Esophagus (tissue), 2 donors: ENCODE data around the gene SLC6A20. TPM values are rescaled to one million over a fixed set of nuclear protein-coding genes. Genes with fewer than 3 reads are reported as not detected.
A peak's percentile ranks its signal among the peaks of the same experiment; 100 is the strongest.

ENCODE experiments used
- H3K27ac ChIP-seq, 2 donors: one replicate each; pipeline ENCODE4 v1.5.1; 2013; ENCODE audit warnings: low read depth in 2 of 2, mild to moderate bottlenecking in 2 of 2, inconsistent platforms in 1 of 2, low read length in 1 of 2, moderate library complexity in 1 of 2
- H3K27me3 ChIP-seq, 2 donors: one replicate each; pipeline ENCODE4 v1.6.1; 2013; ENCODE audit warnings: low read length in 2 of 2, control low read depth in 1 of 2, mild to moderate bottlenecking in 1 of 2; ENCODE audit not compliant: insufficient read depth in 2 of 2, control insufficient read depth in 1 of 2
- H3K36me3 ChIP-seq, 2 donors: one replicate each; pipeline ENCODE4 v1.6.1; 2013; ENCODE audit warnings: low read length in 1 of 2; ENCODE audit not compliant: control insufficient read depth in 2 of 2, insufficient read depth in 2 of 2
- H3K4me1 ChIP-seq, 2 donors: one replicate each; pipeline ENCODE4 v1.6.1; 2013; ENCODE audit warnings: low read length in 1 of 2; ENCODE audit not compliant: control insufficient read depth in 2 of 2, insufficient read depth in 2 of 2
- H3K4me3 ChIP-seq, 2 donors: one replicate each; pipeline ENCODE4 v1.5.1; 2013; ENCODE audit warnings: low read length in 2 of 2, mild to moderate bottlenecking in 2 of 2, low read depth in 1 of 2, moderate library complexity in 1 of 2
- H3K9me3 ChIP-seq, 2 donors: one replicate each; pipeline ENCODE4 v1.6.1; 2013; ENCODE audit warnings: mild to moderate bottlenecking in 2 of 2, low read depth in 1 of 2, low read length in 1 of 2, moderate library complexity in 1 of 2; ENCODE audit not compliant: control insufficient read depth in 2 of 2, insufficient read depth in 1 of 2
- WGBS, 2 donors: extraction: QIAGEN DNeasy Blood & Tissue Kit; methylation state at CpG; one replicate each; pipeline ENCODE4 v1.1.7; 2013; 5-methylcytosine and 5-hydroxymethylcytosine counted together
- polyA plus RNA-seq, 2 donors: library from polyadenylated mRNA; stranded (reverse); fragments of 200-250 nt; gene quantifications; one replicate each; pipeline ENCODE4 v1.2.3, GENCODE V29; 2013
- donor health status: healthy with polysubstance abuse.
- donor health status: Bipolar disorder and iron deficiency.

Gene SLC6A20
- polyA plus RNA-seq, 2 donors: 0.01 TPM; not detected in 1

DNA sequence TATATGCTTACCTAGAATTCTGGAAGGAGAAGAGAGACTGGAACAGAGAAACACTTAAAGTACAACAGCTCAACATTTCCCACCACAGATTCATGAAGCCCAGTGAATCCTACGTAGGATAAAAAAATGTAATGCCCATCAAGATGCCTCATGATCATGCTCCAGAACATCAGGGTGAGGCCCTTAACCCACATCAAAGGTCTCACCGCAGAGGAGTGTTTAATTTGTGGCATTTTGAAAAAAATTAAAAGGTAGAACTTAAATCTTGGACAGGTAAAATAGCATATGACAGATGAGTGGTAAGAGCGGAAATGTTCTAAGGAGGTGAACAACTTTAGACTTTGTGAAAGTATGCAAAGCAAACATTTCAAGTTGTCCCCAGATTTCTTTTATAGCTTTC is 9.7 kb upstream of the SLC6A20 start:
- Histone ChIP-seq H3K27ac (no peak overlapping the region), H3K4me1 (no peaks in the 10 kb centered on the region), H3K27me3 (no peaks in the 10 kb centered on the region), H3K36me3 (no peaks in the 10 kb centered on the region), H3K9me3 (no peaks in the 10 kb centered on the region), H3K4me3 (no peak overlapping the region)
- WGBS, 2 donors: 71 to 91% methylated on average over 3 of the region's 3 CpGs

- no peaks in the 10 kb centered on the region for H3K9me3 ChIP-seq
- WGBS, 2 donors: 92 to 93% methylated on average over 5 of the region's 5 CpGs
- no peaks in the 10 kb centered on the region for H3K36me3 ChIP-seq
- no peaks in the 10 kb centered on the region for H3K27me3 ChIP-seq
- no peak overlapping the region for H3K27ac ChIP-seq
- no peaks in the 10 kb centered on the region for H3K4me1 ChIP-seq
- H3K4me3 ChIP-seq: no peak overlapping the region
Measured at GRCh38 chr3:45803252-45803935, 7.1 kb upstream of the SLC6A20 start.

DNA sequence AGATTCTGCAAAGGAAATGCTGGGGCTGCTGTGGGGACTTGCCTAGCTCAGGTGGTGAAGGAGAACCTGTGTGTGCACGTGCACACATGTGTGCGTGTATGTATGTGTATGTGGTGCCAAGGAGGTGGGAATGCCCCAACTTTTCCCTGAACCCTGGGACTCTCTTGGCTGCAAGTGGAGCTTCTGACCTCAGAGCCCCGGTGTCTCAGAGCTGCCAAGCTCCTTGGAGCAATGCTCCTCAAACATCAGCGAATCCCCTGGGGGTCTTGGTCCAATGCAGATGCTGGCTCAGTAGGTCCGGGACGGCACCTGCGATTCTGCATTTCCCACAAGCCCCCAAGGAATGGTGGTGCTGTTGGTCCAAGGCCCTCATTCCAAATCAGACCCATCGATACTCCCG is 5.8 kb upstream of the SLC6A20 start:
- 83 to 90% methylated on average over 9 of the region's 9 CpGs for WGBS, 2 donors
- H3K36me3 ChIP-seq: no peaks in the 10 kb centered on the region
- peaks cover 0 to 2% of the 10 kb centered on the region in 2 donors for H3K27me3 ChIP-seq
- H3K9me3 ChIP-seq: no peaks in the 10 kb centered on the region
- H3K4me1 ChIP-seq: no peaks in the 10 kb centered on the region
- no peak overlapping the region for H3K4me3 ChIP-seq
- H3K27ac ChIP-seq: no peak overlapping the region

DNA sequence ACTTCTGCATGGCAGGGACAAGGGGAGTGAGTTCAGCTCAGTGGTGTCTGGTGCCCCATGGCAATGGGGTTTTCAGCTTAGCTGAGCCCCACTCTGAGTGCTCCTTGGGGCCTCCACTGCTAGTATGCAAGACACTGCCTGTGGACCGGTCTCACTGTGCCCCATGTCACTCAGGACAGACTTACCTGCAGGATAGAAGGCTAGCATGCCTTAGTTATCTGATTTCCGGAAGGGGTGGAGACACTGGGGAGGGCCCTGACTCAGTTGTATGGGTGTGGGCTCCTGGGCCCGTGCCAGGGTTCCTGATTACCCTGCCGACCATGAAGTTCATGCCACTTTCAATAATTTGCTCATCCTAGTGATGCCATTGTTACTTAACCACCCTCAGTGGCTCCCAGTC is 4.3 kb upstream of the SLC6A20 start:
- 63 to 72% methylated on average over 4 of the region's 4 CpGs for WGBS, 2 donors
- no peaks in the 10 kb centered on the region for H3K36me3 ChIP-seq
- peaks cover 0 to 5% of the 10 kb centered on the region in 2 donors for H3K9me3 ChIP-seq
- no peak overlapping the region for H3K27ac ChIP-seq
- H3K4me3 ChIP-seq: no peak overlapping the region
- peaks cover 0 to 8% of the 10 kb centered on the region in 2 donors for H3K27me3 ChIP-seq
- peaks cover 0 to 9% of the 10 kb centered on the region in 2 donors for H3K4me1 ChIP-seq

GRCh38 chr3:45799586-45799985 is 3.2 kb upstream of the SLC6A20 start:
- WGBS, 2 donors: 96 to 98% methylated on average over 2 of the region's 2 CpGs
- peaks cover 0 to 5% of the 10 kb centered on the region in 2 donors for H3K9me3 ChIP-seq
- H3K4me3 ChIP-seq: no peak overlapping the region
- H3K4me1 ChIP-seq: peaks cover 0 to 9% of the 10 kb centered on the region in 2 donors
- peaks cover 0 to 8% of the 10 kb centered on the region in 2 donors for H3K27me3 ChIP-seq
- H3K36me3 ChIP-seq: no peaks in the 10 kb centered on the region
- no peak overlapping the region for H3K27ac ChIP-seq

DNA sequence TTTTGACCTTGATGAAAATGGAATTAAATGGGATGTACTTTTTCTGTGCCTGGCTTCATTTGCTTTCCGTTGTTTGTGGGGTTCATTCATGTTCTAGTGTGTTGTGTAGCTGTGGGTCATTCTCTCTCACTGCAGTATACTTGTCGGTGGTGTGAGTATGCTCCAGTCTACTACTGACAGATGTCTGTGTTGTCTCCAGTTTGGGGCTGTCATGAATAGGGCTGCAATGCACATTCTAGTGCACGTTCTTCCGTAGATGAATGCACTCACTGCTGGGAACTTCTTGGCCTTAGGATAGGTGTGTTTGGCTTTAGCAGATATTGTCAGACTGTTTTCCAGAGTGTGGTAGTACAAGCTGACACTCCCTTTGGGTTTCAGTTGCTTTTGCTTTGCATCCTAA is 1.7 kb upstream of the SLC6A20 start:
- H3K27ac ChIP-seq: no peak overlapping the region
- H3K36me3 ChIP-seq: no peaks in the 10 kb centered on the region
- WGBS, 2 donors: 81 to 82% methylated on average over 4 of the region's 4 CpGs
- peaks cover 0 to 9% of the 10 kb centered on the region in 2 donors for H3K4me1 ChIP-seq
- H3K4me3 ChIP-seq: no peak overlapping the region
- H3K9me3 ChIP-seq: peaks cover 0 to 5% of the 10 kb centered on the region in 2 donors
- H3K27me3 ChIP-seq: peaks cover 0 to 8% of the 10 kb centered on the region in 2 donors

DNA sequence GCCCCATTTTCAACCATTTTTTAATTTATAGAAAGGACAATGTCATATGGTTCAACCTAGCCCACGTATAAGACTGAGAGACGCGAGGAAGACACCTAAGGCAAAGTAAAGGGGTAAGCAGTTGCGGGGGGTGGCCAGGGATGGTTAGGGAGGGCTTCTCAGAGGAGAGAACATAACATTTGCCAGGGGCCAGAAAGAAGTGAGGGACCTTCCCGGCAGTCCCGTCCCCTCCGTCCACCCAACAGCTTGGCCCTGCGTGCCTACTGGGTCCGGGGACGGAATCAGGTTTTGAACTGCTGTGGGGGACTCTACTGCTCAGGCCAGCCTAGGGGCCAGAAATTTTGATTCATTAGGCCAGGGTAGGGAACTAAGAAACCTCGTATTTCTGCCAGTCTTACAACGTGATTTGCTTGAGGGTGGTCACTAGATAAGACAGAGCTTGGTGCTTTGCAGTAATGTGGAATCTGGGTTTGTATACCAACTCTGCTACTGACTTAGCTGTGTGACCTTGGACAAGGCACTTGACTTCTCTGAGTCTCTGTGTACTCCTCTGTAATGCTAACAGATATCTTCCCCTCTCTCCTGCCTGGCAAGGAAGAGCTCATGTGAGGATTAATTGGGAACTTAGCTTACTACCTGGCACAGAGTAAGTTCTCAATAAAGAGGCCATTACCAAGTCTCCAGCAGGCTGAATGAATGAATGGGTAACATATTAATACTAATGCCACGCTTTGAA is 734 bp upstream of the SLC6A20 start:
- Histone ChIP-seq H3K27ac (no peak overlapping the region), H3K4me1 (peaks cover 0 to 9% of the 10 kb centered on the region in 2 donors), H3K36me3 (no peaks in the 10 kb centered on the region), H3K4me3 (peak overlapping the region in 1 of 2 donors; percentile 50), H3K27me3 (peaks cover 0 to 8% of the 10 kb centered on the region in 2 donors), H3K9me3 (peaks cover 0 to 5% of the 10 kb centered on the region in 2 donors)
- 68 to 74% methylated on average over 13 of the region's 13 CpGs for WGBS, 2 donors

GRCh38 chr3:45795509-45795881 is 841 bp downstream of the SLC6A20 start:
- WGBS, 2 donors: 31 to 38% methylated on average over 14 of the region's 14 CpGs
- H3K27me3 ChIP-seq: peaks cover 0 to 8% of the 10 kb centered on the region in 2 donors
- H3K9me3 ChIP-seq: peaks cover 0 to 5% of the 10 kb centered on the region in 2 donors
- H3K4me3 ChIP-seq: no peak overlapping the region
- no peak overlapping the region for H3K27ac ChIP-seq
- no peaks in the 10 kb centered on the region for H3K36me3 ChIP-seq
- peaks cover 0 to 9% of the 10 kb centered on the region in 2 donors for H3K4me1 ChIP-seq

DNA sequence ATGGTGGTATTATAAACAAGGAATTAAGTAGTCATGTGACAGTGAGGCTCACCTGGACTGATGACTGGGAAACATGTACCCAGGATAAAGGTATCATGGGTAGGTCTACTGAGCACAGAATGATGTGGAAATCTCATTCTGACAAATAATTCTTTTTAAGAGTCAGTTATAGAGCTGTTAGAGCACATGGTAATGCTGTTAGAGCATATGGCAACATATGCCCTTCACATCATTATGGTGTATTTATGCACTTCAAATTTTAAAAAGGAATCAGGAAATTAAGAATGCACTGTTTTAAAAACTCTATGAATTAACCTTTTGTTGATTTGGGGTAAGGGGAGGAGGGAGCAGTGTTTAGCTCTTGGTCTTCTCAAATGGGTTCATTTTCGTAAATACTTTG is 1.7 kb downstream of the SLC6A20 start:
- H3K27ac ChIP-seq: no peak overlapping the region
- H3K4me3 ChIP-seq: no peak overlapping the region
- no peaks in the 10 kb centered on the region for H3K36me3 ChIP-seq
- peaks cover 0 to 5% of the 10 kb centered on the region in 2 donors for H3K9me3 ChIP-seq
- H3K27me3 ChIP-seq: peaks cover 0 to 8% of the 10 kb centered on the region in 2 donors
- 88 to 92% methylated on average over 1 of the region's 1 CpG for WGBS, 2 donors
- H3K4me1 ChIP-seq: peaks cover 0 to 9% of the 10 kb centered on the region in 2 donors
